Amygdala (tissue), 56 donors: Measurements from ENCODE around the gene TXNL4B.

ENCODE experiments used
- DNase-seq, 56 donors: peaks; one replicate each; lab custom pipeline; 2025; lab: John Stamatoyannopoulos, UW

Gene TXNL4B

DNA sequence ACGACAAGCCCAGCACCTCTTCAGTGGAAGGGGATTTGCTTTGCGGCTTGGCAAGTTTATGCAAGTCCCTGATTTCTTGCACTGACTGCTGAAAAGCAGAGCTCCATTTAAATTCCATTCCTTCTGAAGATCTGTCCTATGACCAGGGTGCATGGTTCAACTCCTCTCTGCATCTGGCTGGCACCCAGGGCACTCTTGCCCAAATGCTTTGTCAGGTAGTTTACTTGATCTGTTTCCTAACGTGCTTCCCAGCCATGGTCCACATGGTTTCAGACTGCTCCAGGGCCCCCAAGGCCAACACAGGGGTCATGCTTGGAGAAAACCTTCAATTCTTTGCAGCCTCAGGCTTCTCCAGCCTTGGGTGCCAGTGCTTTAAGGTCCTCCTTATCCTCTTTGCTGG is 50.4 kb downstream of the TXNL4B start:
- no peak for DNase-seq

DNA sequence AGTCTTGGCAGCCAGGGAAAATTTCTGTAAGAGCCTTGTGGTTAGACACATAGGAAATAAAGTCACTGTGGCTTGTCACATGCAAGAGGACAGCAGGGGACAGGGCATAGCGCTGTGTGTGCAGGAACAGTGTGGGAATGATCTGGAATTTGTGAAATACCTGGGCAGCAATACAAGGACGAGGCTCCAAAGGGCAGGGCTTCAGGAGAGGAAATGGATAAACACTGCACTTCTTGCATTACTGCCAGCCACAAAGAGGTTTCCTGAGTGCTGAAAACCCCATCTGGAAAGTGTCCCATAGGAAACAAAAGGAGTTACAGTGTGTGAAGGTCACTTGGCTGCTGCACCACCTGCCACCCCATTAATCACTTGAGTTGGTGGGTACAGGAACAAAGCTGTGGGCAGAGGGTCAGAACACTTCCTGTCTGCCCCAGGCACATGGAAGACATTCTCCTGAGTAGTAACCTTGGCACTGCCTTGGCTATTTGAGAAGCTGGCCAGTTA is 51.2 kb downstream of the TXNL4B start:
- peak in 6 of 56 donors; percentile 2 to 28 (median 10) for DNase-seq

DNA sequence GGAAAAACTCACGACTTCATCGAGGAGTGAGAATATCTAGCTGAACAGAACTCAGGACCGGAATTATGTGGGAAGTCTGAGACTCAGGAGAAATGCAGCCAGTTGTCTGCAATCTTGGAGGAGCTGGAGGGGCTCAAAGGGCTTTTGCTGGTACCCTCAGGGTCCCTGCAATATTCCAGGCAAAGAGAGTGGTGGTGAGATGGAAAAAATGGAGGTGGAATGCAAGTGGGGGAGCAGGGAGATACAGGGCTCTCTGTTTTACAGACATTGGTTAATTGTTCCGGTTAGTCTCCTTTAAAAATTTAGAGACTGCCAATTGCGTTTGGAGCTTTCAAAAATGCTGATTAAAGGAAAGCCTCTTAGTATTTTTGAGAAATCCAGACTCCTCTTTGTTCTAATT is 57.3 kb downstream of the TXNL4B start:
- no peak for DNase-seq
